Breast epithelium (tissue), 4 donors: ENCODE data around the gene CAPN11. TPM values are rescaled to one million over a fixed set of nuclear protein-coding genes. Genes with fewer than 3 reads are reported as not detected.
A peak's percentile ranks its signal among the peaks of the same experiment; 100 is the strongest.

Experiments
- DNase-seq, 2 donors: peaks; one replicate each; pipeline ENCODE4 v3.0.0-alpha.2; 2019; ENCODE audit warnings: low spot score in 2 of 2
- H3K27ac ChIP-seq, 2 donors: fragments of 200-600 bp; sonication (generic) in 1 of 2; one replicate each; pipeline ENCODE4 v1.5.1; 2016 to 2019; ENCODE audit warnings: mild to moderate bottlenecking in 1 of 2
- H3K27me3 ChIP-seq, 2 donors: fragments of 200-600 bp; sonication (generic) in 1 of 2; one replicate each; pipeline versions ENCODE4 v1.5.1 to v1.6.0; 2017 to 2019; ENCODE audit warnings: control low read depth in 1 of 2, mild to moderate bottlenecking in 1 of 2
- H3K36me3 ChIP-seq: fragments of 200-600 bp; one replicate; pipeline ENCODE4 v1.5.1; 2019
- H3K4me1 ChIP-seq, 2 donors: fragments of 200-600 bp; sonication (generic); one replicate each; pipeline ENCODE4 v1.5.1; 2016 to 2019; ENCODE audit warnings: control low read depth in 1 of 2
- H3K4me3 ChIP-seq, 3 donors: fragments of 200-600 bp; sonication (generic); 1 replicate in 2 of 3; 2 replicates in 1 of 3; pipeline ENCODE4 v1.5.1; 2016 to 2019; ENCODE audit warnings: mild to moderate bottlenecking in 3 of 3, moderate library complexity in 2 of 3
- H3K9me3 ChIP-seq, 2 donors: fragments of 200-600 bp; sonication (generic) in 1 of 2; one replicate each; pipeline ENCODE4 v1.5.1; 2016 to 2019; ENCODE audit warnings: control low read depth in 1 of 2
- POLR2A ChIP-seq: fragments of 450-650 bp; IDR thresholded peaks from one replicate; pipeline ENCODE4 v1.6.1; 2016; ENCODE audit warnings: antibody characterized with exemption, mild to moderate bottlenecking, moderate library complexity
- POLR2AphosphoS5 ChIP-seq, 3 donors: sonication (generic); formaldehyde crosslinking; IDR thresholded peaks; one replicate each; pipeline ENCODE4 v1.6.1; 2017; ENCODE audit warnings: antibody characterized with exemption in 3 of 3
- intact Hi-C: fragments of 100-400 bp; cut with DNase I; formaldehyde crosslinking; loops from one replicate; pipeline ENCODE4 v1.15.1; 2023; ENCODE audit warnings: low total_unique reads
- total RNA-seq, 3 donors: library from RNA; depleted of rRNA; stranded (reverse); fragments of >200 nt; gene quantifications; one replicate each; pipeline ENCODE4 v1.1.0, GENCODE V29; 2016
- TF ChIP-seq, protein P1 (sequence below), 3 donors: fragments of 450-650 bp; IDR thresholded peaks; one replicate each; pipeline ENCODE4 v1.5.1; 2016 to 2017; ENCODE audit warnings: antibody characterized with exemption in 3 of 3, mild to moderate bottlenecking in 3 of 3, moderate library complexity in 3 of 3

Gene CAPN11
- total RNA-seq, 3 donors from 2014 or later = 1.1 to 3.8 (median 2.9) TPM

DNA sequence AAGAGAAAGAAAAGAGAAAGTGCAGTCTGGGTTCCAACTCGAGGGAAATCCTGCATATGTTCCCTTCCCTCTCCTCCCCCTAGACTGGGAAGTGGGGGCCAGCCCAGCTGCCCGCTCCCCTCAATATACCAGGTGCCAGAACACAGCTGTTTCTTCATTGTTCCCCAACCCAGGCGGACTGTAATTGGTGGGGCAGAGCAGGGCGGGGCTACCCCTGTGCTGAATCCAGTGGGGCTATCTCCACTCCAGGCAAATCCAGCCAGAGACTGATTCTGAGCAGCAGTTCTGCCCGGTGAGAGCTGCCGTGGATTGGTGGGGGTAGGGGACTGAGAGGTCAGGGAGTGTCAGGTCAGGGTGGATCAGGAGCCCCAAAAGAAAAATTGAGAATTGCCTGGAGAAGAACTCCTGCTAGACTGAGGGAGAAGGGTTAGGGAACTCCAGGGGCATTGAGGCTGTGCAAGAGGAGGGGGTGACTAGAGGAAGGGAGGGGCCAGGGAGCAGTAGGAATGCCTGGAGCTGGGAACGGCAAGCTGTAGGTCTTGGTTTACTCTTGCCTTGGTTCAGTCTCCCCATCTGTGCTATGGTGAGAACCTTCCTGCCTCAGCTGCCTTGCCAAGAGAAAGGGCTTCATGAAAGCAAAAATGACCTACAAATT is 58.2 kb downstream of the CAPN11 start, which contains the start of gene MYMX:
MYMX (plus strand) TSS at position 250 of the 655 bp plus-strand sequence. CDS start 546 bp downstream, outside the sequence.
- intact Hi-C loops = no loop called here
- no peaks in the 10 kb centered on the region for H3K27me3 ChIP-seq
- no peaks in the 10 kb centered on the region for H3K36me3 ChIP-seq
- peak within 1 kb of the TSS; percentile 98 to 99 for H3K27ac ChIP-seq
- no peak for DNase-seq
- H3K9me3 ChIP-seq = no peaks in the 10 kb centered on the region
- no peak for TF ChIP-seq POLR2AphosphoS5 (IDR thresholded peaks at IDR 0.05)
- no peak for TF ChIP-seq POLR2A
- peaks cover 9 to 10% of the 10 kb centered on the region in 2 donors for H3K4me1 ChIP-seq
- no peak within 1 kb of the TSS for H3K4me3 ChIP-seq

DNA sequence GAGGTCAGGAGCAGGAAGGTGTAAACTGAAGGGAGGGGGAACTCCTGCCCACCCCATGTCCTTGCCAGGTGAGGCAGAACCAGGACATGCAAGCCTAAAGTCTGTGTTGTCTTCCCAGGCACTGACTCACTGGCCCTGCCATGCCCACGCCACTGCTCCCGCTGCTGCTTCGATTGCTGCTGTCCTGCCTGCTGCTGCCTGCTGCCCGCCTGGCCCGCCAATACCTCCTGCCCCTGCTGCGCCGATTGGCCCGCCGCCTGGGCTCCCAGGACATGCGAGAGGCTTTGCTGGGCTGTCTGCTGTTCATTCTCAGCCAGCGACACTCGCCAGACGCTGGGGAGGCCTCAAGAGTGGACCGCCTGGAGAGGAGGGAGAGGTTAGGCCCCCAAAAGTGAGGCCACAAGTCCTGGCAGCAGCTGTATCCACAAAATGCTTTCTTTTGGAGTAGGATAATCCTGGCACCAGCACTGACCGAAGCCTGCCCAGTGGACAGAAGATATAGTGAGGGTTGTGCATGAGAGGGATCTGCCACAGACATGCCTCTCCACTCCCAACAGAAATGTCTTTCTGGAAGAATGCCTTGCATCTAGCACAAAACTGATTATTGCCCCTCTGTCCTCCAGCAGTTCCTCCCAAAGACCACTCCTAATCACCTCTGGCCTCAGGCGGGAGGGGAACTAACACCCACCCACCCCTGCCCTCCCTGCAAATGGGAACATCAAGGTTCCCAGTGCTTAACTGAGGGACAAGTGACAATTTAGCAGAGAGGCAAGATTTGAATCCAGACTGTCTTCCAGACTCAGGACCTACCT is 58.9 kb downstream of the CAPN11 start:
- Histone ChIP-seq H3K4me3 (no peak overlapping the region), H3K9me3 (no peaks in the 10 kb centered on the region), H3K27ac (peak overlapping the region; percentile 98 to 99), H3K4me1 (peaks cover 10 to 17% of the 10 kb centered on the region in 2 donors), H3K27me3 (no peaks in the 10 kb centered on the region), H3K36me3 (no peaks in the 10 kb centered on the region)
- intact Hi-C loops = no loop called here
- DNase-seq = peak in 1 of 2 donors; percentile 55
- TF ChIP-seq, protein P1, sequence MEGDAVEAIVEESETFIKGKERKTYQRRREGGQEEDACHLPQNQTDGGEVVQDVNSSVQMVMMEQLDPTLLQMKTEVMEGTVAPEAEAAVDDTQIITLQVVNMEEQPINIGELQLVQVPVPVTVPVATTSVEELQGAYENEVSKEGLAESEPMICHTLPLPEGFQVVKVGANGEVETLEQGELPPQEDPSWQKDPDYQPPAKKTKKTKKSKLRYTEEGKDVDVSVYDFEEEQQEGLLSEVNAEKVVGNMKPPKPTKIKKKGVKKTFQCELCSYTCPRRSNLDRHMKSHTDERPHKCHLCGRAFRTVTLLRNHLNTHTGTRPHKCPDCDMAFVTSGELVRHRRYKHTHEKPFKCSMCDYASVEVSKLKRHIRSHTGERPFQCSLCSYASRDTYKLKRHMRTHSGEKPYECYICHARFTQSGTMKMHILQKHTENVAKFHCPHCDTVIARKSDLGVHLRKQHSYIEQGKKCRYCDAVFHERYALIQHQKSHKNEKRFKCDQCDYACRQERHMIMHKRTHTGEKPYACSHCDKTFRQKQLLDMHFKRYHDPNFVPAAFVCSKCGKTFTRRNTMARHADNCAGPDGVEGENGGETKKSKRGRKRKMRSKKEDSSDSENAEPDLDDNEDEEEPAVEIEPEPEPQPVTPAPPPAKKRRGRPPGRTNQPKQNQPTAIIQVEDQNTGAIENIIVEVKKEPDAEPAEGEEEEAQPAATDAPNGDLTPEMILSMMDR (IDR thresholded peaks at IDR 0.05) = no peak
- TF ChIP-seq POLR2AphosphoS5 (IDR thresholded peaks at IDR 0.05) = no peak
- no peak for TF ChIP-seq POLR2A

GRCh38 chr6:44219053-44219814 is 60.6 kb downstream of the CAPN11 start:
- H3K27me3 ChIP-seq = no peaks in the 10 kb centered on the region
- peak overlapping the region; percentile 98 to 99 for H3K27ac ChIP-seq
- no peaks in the 10 kb centered on the region for H3K9me3 ChIP-seq
- H3K36me3 ChIP-seq = no peaks in the 10 kb centered on the region
- peak overlapping the region; percentile 55 to 70 (median 56) for H3K4me3 ChIP-seq
- peaks cover 13 to 22% of the 10 kb centered on the region in 2 donors for H3K4me1 ChIP-seq
- DNase-seq = peak; percentile 75 to 78
- intact Hi-C loops = no loop called here
- TF ChIP-seq POLR2A (peak; percentile 73), POLR2AphosphoS5 (IDR thresholded peaks at IDR 0.05) (peak; percentile 23 to 75 (median 57))
- TF ChIP-seq, protein P1 (IDR thresholded peaks at IDR 0.05) = no peak

GRCh38 chr6:44219815-44220784 is 61.5 kb downstream of the CAPN11 start:
- H3K4me1 ChIP-seq = peaks cover 13 to 29% of the 10 kb centered on the region in 2 donors
- H3K36me3 ChIP-seq = no peaks in the 10 kb centered on the region
- intact Hi-C loops = no loop called here
- no peaks in the 10 kb centered on the region for H3K27me3 ChIP-seq
- DNase-seq = no peak
- peak overlapping the region; percentile 98 to 99 for H3K27ac ChIP-seq
- no peaks in the 10 kb centered on the region for H3K9me3 ChIP-seq
- TF ChIP-seq, protein P1 (IDR thresholded peaks at IDR 0.05) = no peak
- TF ChIP-seq POLR2A (no peak), POLR2AphosphoS5 (IDR thresholded peaks at IDR 0.05) (no peak)
- peak overlapping the region; percentile 55 to 70 (median 56) for H3K4me3 ChIP-seq
